Thoracic aorta endothelial cell (primary cell): ENCODE measurements around the gene UBAP2. TPM values are rescaled to one million over a fixed set of nuclear protein-coding genes. Genes with fewer than 3 reads are reported as not detected.

Experiments used
- small RNA-seq: library from RNA; depleted of rRNA; stranded (forward); fragments of <200 nt; gene quantifications from one replicate; pipeline ENCODE3, GENCODE V24; 2012
- total RNA-seq: library from RNA; depleted of rRNA; stranded (reverse); fragments of >200 nt; gene quantifications from 2 replicates; pipeline ENCODE4 v1.2.3, GENCODE V29; 2012

The UBAP2 gene, protein sequence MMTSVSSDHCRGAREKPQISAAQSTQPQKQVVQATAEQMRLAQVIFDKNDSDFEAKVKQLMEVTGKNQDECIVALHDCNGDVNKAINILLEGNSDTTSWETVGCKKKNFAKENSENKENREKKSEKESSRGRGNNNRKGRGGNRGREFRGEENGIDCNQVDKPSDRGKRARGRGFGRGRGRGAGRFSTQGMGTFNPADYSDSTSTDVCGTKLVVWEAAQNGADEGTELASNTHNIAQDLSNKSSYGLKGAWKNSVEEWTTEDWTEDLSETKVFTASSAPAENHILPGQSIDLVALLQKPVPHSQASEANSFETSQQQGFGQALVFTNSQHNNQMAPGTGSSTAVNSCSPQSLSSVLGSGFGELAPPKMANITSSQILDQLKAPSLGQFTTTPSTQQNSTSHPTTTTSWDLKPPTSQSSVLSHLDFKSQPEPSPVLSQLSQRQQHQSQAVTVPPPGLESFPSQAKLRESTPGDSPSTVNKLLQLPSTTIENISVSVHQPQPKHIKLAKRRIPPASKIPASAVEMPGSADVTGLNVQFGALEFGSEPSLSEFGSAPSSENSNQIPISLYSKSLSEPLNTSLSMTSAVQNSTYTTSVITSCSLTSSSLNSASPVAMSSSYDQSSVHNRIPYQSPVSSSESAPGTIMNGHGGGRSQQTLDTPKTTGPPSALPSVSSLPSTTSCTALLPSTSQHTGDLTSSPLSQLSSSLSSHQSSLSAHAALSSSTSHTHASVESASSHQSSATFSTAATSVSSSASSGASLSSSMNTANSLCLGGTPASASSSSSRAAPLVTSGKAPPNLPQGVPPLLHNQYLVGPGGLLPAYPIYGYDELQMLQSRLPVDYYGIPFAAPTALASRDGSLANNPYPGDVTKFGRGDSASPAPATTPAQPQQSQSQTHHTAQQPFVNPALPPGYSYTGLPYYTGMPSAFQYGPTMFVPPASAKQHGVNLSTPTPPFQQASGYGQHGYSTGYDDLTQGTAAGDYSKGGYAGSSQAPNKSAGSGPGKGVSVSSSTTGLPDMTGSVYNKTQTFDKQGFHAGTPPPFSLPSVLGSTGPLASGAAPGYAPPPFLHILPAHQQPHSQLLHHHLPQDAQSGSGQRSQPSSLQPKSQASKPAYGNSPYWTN
- total RNA-seq = 31.3 and 38.1 TPM in 2 replicates

GRCh38 chr9:34048727-34049629 lies at the start of gene UBAP2:
UBAP2 (minus strand) TSS chr9:34048887; CDS start chr9:34017148, 31,739 bp downstream.

Small RNA genes within 50 kb of the gene (small RNA-seq; reads per million reads assigned to genes)
- not detected for gene RN7SKP114
- 18.3 reads per million, percentile 95 among the genes with 10 or more reads in this experiment for gene SNORD121A
- gene SNORD121B = not detected

Other genes starting within 250 kb of the UBAP2 start
- 36.4 and 38.1 TPM in 2 replicates for gene UBE2R2, start 231.7 kb downstream of the UBAP2 start, total RNA-seq
- 28.9 and 36.0 TPM in 2 replicates for gene DCAF12, start 77.8 kb upstream of the UBAP2 start, total RNA-seq
- gene UBAP1, start 130.2 kb upstream of the UBAP2 start, total RNA-seq = 44.9 and 46.7 TPM in 2 replicates